Ovary (tissue), 9 donors: Measurements from ENCODE around the gene ACSF3. TPM values are rescaled to one million over a fixed set of nuclear protein-coding genes. Genes with fewer than 3 reads are reported as not detected.

Source experiments
- DNase-seq, 5 donors: peaks; one replicate each; pipeline ENCODE4 v3.0.0-alpha.2; 2019 to 2020
- H3K27ac ChIP-seq, 2 donors: fragments of 200-600 bp; one replicate each; pipeline versions ENCODE4 v1.5.1 to v1.8.0; 2019 to 2022
- H3K27me3 ChIP-seq: fragments of 200-600 bp; one replicate; pipeline ENCODE4 v1.8.0; 2022
- H3K36me3 ChIP-seq: fragments of 200-600 bp; sonication (generic); one replicate; pipeline ENCODE4 v1.5.1; 2019
- H3K4me1 ChIP-seq: one replicate; pipeline ENCODE4 v1.8.1; 2013; ENCODE audit warnings: mild to moderate bottlenecking, moderate library complexity; ENCODE audit not compliant: insufficient read depth
- H3K4me3 ChIP-seq: fragments of 200-600 bp; sonication (generic); one replicate; pipeline ENCODE4 v1.5.1; 2017
- H3K9me3 ChIP-seq, 2 donors: fragments of 200-600 bp in 1 of 2; sonication (generic) in 1 of 2; one replicate each; pipeline versions ENCODE4 v1.5.1 to v1.8.1; 2013 to 2019; ENCODE audit warnings: mild to moderate bottlenecking in 1 of 2, moderate library complexity in 1 of 2
- CTCF ChIP-seq, 3 donors: fragments of 450-650 bp in 2 of 3; fragments of 200-600 bp in 1 of 3; IDR thresholded peaks; one replicate each; pipeline versions ENCODE4 v1.5.1 to v1.8.0; 2016 to 2022; ENCODE audit warnings: antibody characterized with exemption in 3 of 3, mild to moderate bottlenecking in 1 of 3
- EP300 ChIP-seq: sonication (generic); formaldehyde crosslinking; IDR thresholded peaks from one replicate; pipeline ENCODE4 v1.6.1; 2017; ENCODE audit warnings: antibody characterized with exemption
- POLR2A ChIP-seq: fragments of 450-650 bp; IDR thresholded peaks from one replicate; pipeline ENCODE4 v1.6.1; 2017; ENCODE audit warnings: antibody characterized with exemption, mild to moderate bottlenecking, moderate library complexity
- WGBS, 3 donors: extraction: QIAGEN DNeasy Blood & Tissue Kit in 1 of 3; methylation state at CpG; one replicate each; pipeline versions ENCODE4 v1.1.5 to v1.1.7; 2013 to 2017; 5-methylcytosine and 5-hydroxymethylcytosine counted together
- intact Hi-C, 4 donors: fragments of 100-400 bp; cut with DNase I; formaldehyde crosslinking; loops; one replicate each; pipeline versions ENCODE4 v1.11.0 to v1.15.1; 2022 to 2023
- polyA plus RNA-seq, 2 donors: library from polyadenylated mRNA; stranded (reverse); fragments of 200-250 nt in 1 of 2; fragments of 350-450 nt in 1 of 2; fragmentation: Illumina TruSeq in 1 of 2; extraction: RNeasy Lipid Tissue Mini Kit (QIAGEN cat#74804) in 1 of 2; gene quantifications; one replicate each; pipeline ENCODE4 v1.2.3, GENCODE V29; 2013 to 2014
- total RNA-seq, 7 donors: library from RNA; depleted of rRNA in 2 of 7; stranded (reverse); fragments of >200 nt in 2 of 7; fragmentation: NEBNext Ultra II Directional in 3 of 7; extraction: Animal tissue kit (Norgen Biotek cat#: 25700) in 3 of 7; gene quantifications; one replicate each; pipeline versions ENCODE4 v1.1.0 to v1.2.4, GENCODE V29; 2016 to 2023
- donor health status: DM: no; HTN: no; CAD: no; lungs with moderate emphysema.
- donor health status: DM: no; HTN: no; CAD: no.
- donor health status: Bipolar disorder and iron deficiency.
- donor health status: DM: yes; HTN: yes; CAD: no.
- donor health status: DM: no; HTN: no; CAD: no.
- donor health status: DM: yes; HTN: yes; CAD: no.

Gene ACSF3
- total and polyA plus RNA-seq, 9 donors: 16.2 to 40.9 (median 28.0) TPM

- intact Hi-C loops: no loop called here
- DNase-seq: no peak
- H3K4me3 ChIP-seq: no peak overlapping the region
- no peaks in the 10 kb centered on the region for H3K9me3 ChIP-seq
- H3K4me1 ChIP-seq: peaks cover 3% of the 10 kb centered on the region
- no peak overlapping the region for H3K27ac ChIP-seq
- TF ChIP-seq CTCF (IDR thresholded peaks at IDR 0.05) (no peak), EP300 (no peak), POLR2A (no peak)
- 71 to 82% (median 71%) methylated on average over 9 of the region's 9 CpGs for whole genome bisulfite sequencing, 3 donors
- H3K27me3 ChIP-seq: no peaks in the 10 kb centered on the region
- no peaks in the 10 kb centered on the region for H3K36me3 ChIP-seq
These were observed 7.9 kb upstream of the ACSF3 start for GRCh38 chr16:89085755-89086154.

- H3K4me1 ChIP-seq: peaks cover 3% of the 10 kb centered on the region
- no peaks in the 10 kb centered on the region for H3K27me3 ChIP-seq
- H3K27ac ChIP-seq: no peak overlapping the region
- WGBS, 3 donors: 35 to 47% (median 35%) methylated on average over 13 to 15 of the region's 15 CpGs
- no peaks in the 10 kb centered on the region for H3K9me3 ChIP-seq
- no peak for TF ChIP-seq CTCF (IDR thresholded peaks at IDR 0.05)
- no peaks in the 10 kb centered on the region for H3K36me3 ChIP-seq
- intact Hi-C loops: no loop called here
- no peak overlapping the region for H3K4me3 ChIP-seq
- no peak for DNase-seq
These were observed 5.6 kb upstream of the ACSF3 start for GRCh38 chr16:89087922-89088497.

GRCh38 chr16:89089120-89089519, 4.5 kb upstream of the ACSF3 start:
- intact Hi-C loops: no loop called here
- H3K4me3 ChIP-seq: no peak overlapping the region
- no peaks in the 10 kb centered on the region for H3K9me3 ChIP-seq
- DNase-seq: no peak
- no peak for TF ChIP-seq CTCF (IDR thresholded peaks at IDR 0.05)
- TF ChIP-seq EP300: no peak
- no peak for TF ChIP-seq POLR2A
- no peak overlapping the region for H3K27ac ChIP-seq
- peaks cover 3% of the 10 kb centered on the region for H3K4me1 ChIP-seq
- WGBS, 3 donors: 5 to 7% (median 7%) methylated on average over 13 of the region's 13 CpGs
- H3K36me3 ChIP-seq: no peaks in the 10 kb centered on the region
- no peaks in the 10 kb centered on the region for H3K27me3 ChIP-seq

- no peak for DNase-seq
- TF ChIP-seq EP300 (no peak), POLR2A (no peak), CTCF (IDR thresholded peaks at IDR 0.05) (no peak)
- H3K9me3 ChIP-seq: no peaks in the 10 kb centered on the region
- intact Hi-C loops: no loop called here
- 35 to 38% (median 37%) methylated on average over 16 of the region's 16 CpGs for WGBS, 3 donors
- no peak overlapping the region for H3K27ac ChIP-seq
- H3K27me3 ChIP-seq: no peaks in the 10 kb centered on the region
- H3K4me1 ChIP-seq: peaks cover 4% of the 10 kb centered on the region
- no peak overlapping the region for H3K4me3 ChIP-seq
- H3K36me3 ChIP-seq: no peaks in the 10 kb centered on the region
These were observed 3.4 kb upstream of the ACSF3 start for GRCh38 chr16:89090182-89090630.
